Endodermal cell (in vitro differentiated cells): Measurements from ENCODE around the gene ZNF516. TPM values are rescaled to one million over a fixed set of nuclear protein-coding genes. Genes with fewer than 3 reads are reported as not detected.

Experiments used
- DNase-seq: peaks from one replicate; pipeline ENCODE4 v3.0.0-alpha.2; 2017
- H3K27ac ChIP-seq: 2 replicates; pipeline ENCODE4 v1.5.1; 2013; ENCODE audit warnings: mild to moderate bottlenecking, low read depth, low read length, moderate library complexity
- H3K27me3 ChIP-seq: 2 replicates; pipeline ENCODE4 v1.6.1; 2013; ENCODE audit warnings: mild to moderate bottlenecking, low read length, moderate library complexity; ENCODE audit not compliant: insufficient read depth, control insufficient read depth, poor library complexity, severe bottlenecking
- H3K36me3 ChIP-seq: 2 replicates; pipeline ENCODE4 v1.7.0; 2013; ENCODE audit warnings: mild to moderate bottlenecking, low read length, moderate library complexity; ENCODE audit not compliant: control insufficient read depth, insufficient read depth
- H3K4me1 ChIP-seq: one replicate; pipeline ENCODE4 v1.7.0; 2013; ENCODE audit warnings: low read length; ENCODE audit not compliant: control insufficient read depth, insufficient read depth
- H3K4me3 ChIP-seq: 2 replicates; pipeline ENCODE4 v1.5.1; 2013; ENCODE audit warnings: mild to moderate bottlenecking, low read length, moderate library complexity
- H3K9ac ChIP-seq: 2 replicates; pipeline ENCODE4 v1.6.1; 2013; ENCODE audit warnings: mild to moderate bottlenecking, low read length, moderate library complexity; ENCODE audit not compliant: poor library complexity, severe bottlenecking; ENCODE audit errors: extremely low read depth
- H3K9me3 ChIP-seq: 2 replicates; pipeline ENCODE4 v1.6.1; 2013; ENCODE audit warnings: mild to moderate bottlenecking, low read length, moderate library complexity; ENCODE audit not compliant: control insufficient read depth
- H3K27ac Mint-ChIP-seq: 2 replicates; pipeline ENCODE4 v1.8.0; 2020; ENCODE audit warnings: mixed read lengths
- H3K27me3 Mint-ChIP-seq: 2 replicates; pipeline ENCODE4 v1.8.0; 2021; ENCODE audit warnings: mild to moderate bottlenecking, mixed read lengths; ENCODE audit not compliant: insufficient read depth
- H3K36me3 Mint-ChIP-seq: 2 replicates; pipeline ENCODE4 v1.8.0; 2020; ENCODE audit warnings: low read depth, mixed read lengths
- H3K4me1 Mint-ChIP-seq: 2 replicates; pipeline ENCODE4 v1.8.0; 2020; ENCODE audit warnings: mixed read lengths
- H3K4me3 Mint-ChIP-seq: 2 replicates; pipeline ENCODE4 v1.8.0; 2020; ENCODE audit warnings: mild to moderate bottlenecking, moderate library complexity, mixed read lengths
- H3K9me3 Mint-ChIP-seq: 2 replicates; pipeline ENCODE4 v1.8.0; 2020; ENCODE audit warnings: mild to moderate bottlenecking, mixed read lengths
- WGBS, 2 experiments: methylation state at CpG; one replicate each; pipeline versions ENCODE4 v1.1.5 to v1.1.7; 2013; ENCODE audit warnings: missing lambda C conversion rate in 2 of 2, mixed read lengths in 1 of 2; ENCODE audit not compliant: insufficient coverage in 1 of 2, insufficient read length in 1 of 2; 5-methylcytosine and 5-hydroxymethylcytosine counted together
- total RNA-seq, 2 donors: library from RNA; stranded (reverse); fragmentation: NEBNext Ultra II Directional in 1 of 2; extraction: Animal tissue kit (Norgen Biotek cat#: 25700) in 1 of 2; gene quantifications; 2 replicates in 1 of 2; 3 replicates in 1 of 2; pipeline ENCODE4 v1.2.1, GENCODE V29; 2021
- TF ChIP-seq, protein P1 (sequence below): fragments of 200-600 bp; sonication (generic); conservative IDR thresholded peaks from 2 replicates; pipeline ENCODE4 v1.5.0; 2021; ENCODE audit warnings: antibody characterized with exemption, mild to moderate bottlenecking

ZNF516 gene
- total RNA-seq, 2 donors from 2014 or later: 60.2 to 77.9 TPM

DNA sequence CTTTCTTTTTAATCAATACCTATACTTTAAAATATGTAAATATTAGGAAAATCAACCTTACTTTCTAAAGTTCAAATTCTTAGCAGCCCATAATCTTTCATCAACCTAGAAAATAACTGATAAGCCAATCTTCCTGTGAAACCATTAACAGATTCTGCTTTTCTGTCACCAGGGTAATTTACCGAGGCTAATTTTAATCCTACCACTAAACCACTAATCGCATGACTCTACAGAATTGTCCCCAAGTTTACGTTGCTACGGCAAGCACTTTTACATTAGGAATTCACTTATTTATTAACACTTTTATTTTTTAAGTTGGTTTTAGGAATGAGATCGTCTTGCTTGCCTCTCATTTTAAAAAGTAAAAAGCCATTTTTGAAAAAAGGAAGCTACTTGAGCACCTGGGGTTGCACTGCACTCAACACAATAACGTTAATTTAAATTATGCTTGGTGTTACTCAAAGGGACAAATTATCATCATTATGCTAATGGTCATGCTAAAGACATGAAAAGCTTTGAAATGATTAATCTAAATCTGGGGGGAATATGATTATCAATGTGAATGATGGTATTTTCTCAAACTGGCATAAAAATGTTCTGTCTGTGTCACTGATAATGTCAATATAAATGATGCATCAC, 10.2 kb downstream of the ZNF516 start:
- Histone ChIP-seq H3K4me3 (no peak overlapping the region), H3K9me3 (no peaks in the 10 kb centered on the region), H3K27ac (no peak overlapping the region), H3K4me1 (peaks cover 2% of the 10 kb centered on the region), H3K36me3 (peaks cover 8% of the 10 kb centered on the region), H3K9ac (no peak overlapping the region), H3K27me3 (no peaks in the 10 kb centered on the region)
- Mint-ChIP-seq H3K36me3 (peaks cover 23% of the 10 kb centered on the region), H3K4me3 (no peak overlapping the region), H3K4me1 (peaks cover 44% of the 10 kb centered on the region), H3K27me3 (no peaks in the 10 kb centered on the region), H3K9me3 (no peaks in the 10 kb centered on the region), H3K27ac (no peak overlapping the region)
- no peak for DNase-seq
- WGBS, 2 experiments: 94% methylated on average over 3 to 6 of the region's 6 CpGs
- TF ChIP-seq, protein P1, sequence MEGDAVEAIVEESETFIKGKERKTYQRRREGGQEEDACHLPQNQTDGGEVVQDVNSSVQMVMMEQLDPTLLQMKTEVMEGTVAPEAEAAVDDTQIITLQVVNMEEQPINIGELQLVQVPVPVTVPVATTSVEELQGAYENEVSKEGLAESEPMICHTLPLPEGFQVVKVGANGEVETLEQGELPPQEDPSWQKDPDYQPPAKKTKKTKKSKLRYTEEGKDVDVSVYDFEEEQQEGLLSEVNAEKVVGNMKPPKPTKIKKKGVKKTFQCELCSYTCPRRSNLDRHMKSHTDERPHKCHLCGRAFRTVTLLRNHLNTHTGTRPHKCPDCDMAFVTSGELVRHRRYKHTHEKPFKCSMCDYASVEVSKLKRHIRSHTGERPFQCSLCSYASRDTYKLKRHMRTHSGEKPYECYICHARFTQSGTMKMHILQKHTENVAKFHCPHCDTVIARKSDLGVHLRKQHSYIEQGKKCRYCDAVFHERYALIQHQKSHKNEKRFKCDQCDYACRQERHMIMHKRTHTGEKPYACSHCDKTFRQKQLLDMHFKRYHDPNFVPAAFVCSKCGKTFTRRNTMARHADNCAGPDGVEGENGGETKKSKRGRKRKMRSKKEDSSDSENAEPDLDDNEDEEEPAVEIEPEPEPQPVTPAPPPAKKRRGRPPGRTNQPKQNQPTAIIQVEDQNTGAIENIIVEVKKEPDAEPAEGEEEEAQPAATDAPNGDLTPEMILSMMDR: no peak

DNA sequence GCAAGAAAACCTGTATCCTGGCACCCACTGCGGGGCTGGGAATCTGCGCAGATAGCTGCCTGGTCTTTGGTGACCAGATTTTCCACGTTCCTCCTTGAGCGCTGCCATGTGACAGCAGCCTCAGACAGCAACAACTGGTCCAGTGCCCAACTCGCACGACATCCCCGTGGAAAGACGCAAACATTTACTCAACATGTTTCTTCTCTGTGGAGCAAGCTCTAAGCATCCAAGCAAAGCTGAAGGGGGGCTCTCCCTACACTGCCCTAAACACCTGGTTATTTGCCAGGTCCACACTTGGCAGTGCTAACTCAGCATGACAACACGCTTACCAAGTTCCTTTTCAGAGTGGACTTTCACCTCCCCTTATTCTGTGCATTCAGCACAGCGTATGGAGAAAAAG, 11.3 kb downstream of the ZNF516 start:
- Mint-ChIP-seq H3K36me3 (peaks cover 23% of the 10 kb centered on the region), H3K27ac (no peak overlapping the region), H3K4me1 (peaks cover 33% of the 10 kb centered on the region), H3K4me3 (no peak overlapping the region), H3K9me3 (no peaks in the 10 kb centered on the region), H3K27me3 (no peaks in the 10 kb centered on the region)
- Histone ChIP-seq H3K4me1 (peaks cover 2% of the 10 kb centered on the region), H3K4me3 (no peak overlapping the region), H3K9ac (no peak overlapping the region), H3K27ac (no peak overlapping the region), H3K9me3 (no peaks in the 10 kb centered on the region), H3K27me3 (no peaks in the 10 kb centered on the region), H3K36me3 (peaks cover 8% of the 10 kb centered on the region)
- TF ChIP-seq, protein P1: no peak
- peak; percentile 35 for DNase-seq
- WGBS, 2 experiments: 95 to 97% methylated on average over 10 of the region's 10 CpGs

DNA sequence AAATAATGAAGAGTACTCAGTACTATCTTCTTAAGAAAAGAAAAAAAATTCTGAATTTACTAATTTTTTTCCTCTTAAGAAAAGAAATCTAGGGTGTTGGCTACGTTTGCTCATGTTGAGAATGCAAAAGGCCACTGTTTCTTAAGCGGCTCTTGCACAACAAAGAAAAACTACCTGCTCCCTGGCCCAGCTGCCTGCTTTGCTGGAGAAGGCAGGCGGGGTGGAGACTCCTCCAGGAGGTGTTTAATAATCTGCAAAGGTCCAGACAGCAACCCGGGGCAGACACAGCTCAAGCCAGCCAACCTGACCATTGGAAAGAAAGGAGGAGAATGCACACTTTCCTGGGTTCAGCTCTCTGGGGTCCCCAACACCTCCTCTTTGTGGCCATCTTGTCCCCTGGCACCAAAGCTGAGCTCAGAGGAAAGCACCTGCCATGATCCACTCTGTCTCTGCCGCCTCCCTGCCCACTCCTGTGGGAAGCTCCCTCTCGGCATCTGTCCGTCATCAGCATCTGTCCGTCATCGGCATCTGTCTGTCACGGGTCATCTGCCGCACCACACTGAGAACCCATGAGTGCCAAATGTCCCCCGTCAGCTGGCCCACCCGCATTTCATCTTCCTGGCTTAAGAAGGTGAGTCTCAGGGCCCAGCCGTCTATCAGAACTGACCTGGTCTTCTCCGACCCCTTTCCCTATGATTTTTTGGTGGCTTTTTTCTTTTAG, 11.9 kb downstream of the ZNF516 start:
- Histone ChIP-seq H3K4me1 (peaks cover 2% of the 10 kb centered on the region), H3K36me3 (peaks cover 8% of the 10 kb centered on the region), H3K27me3 (no peaks in the 10 kb centered on the region), H3K9me3 (no peaks in the 10 kb centered on the region), H3K27ac (no peak overlapping the region), H3K9ac (no peak overlapping the region), H3K4me3 (no peak overlapping the region)
- Mint-ChIP-seq H3K4me1 (peaks cover 30% of the 10 kb centered on the region), H3K36me3 (peaks cover 23% of the 10 kb centered on the region), H3K27me3 (no peaks in the 10 kb centered on the region), H3K9me3 (no peaks in the 10 kb centered on the region), H3K27ac (no peak overlapping the region), H3K4me3 (no peak overlapping the region)
- DNase-seq: no peak
- TF ChIP-seq, protein P1: no peak
- 95 to 96% methylated on average over 13 to 15 of the region's 15 CpGs for WGBS, 2 experiments
